Neural cell (in vitro differentiated cells): Measurements from ENCODE around the gene VEGFB.

ENCODE experiments used
- EZH2 ChIP-seq: fragments of 200-600, 300-800 bp; shearing (Covaris generic), sonication (generic); IDR thresholded peaks from 2 replicates; pipeline ENCODE4 v1.6.1; 2014; ENCODE audit warnings: antibody characterized with exemption, low read length, borderline replicate concordance, mild to moderate bottlenecking; ENCODE audit not compliant: insufficient read depth, poor library complexity, severe bottlenecking
- RAD21 ChIP-seq: fragments of 450-650 bp; conservative IDR thresholded peaks from 2 replicates; pipeline ENCODE4 v1.6.1; 2014; ENCODE audit warnings: antibody characterized with exemption, mild to moderate bottlenecking, moderate library complexity
- TAF1 ChIP-seq: IDR thresholded peaks from 2 replicates; pipeline ENCODE4 v1.6.1; 2012; ENCODE audit warnings: low read depth
- TF ChIP-seq, protein P1 (sequence below): fragments of 450-650 bp; IDR thresholded peaks from 2 replicates; pipeline ENCODE4 v1.5.1; 2014; ENCODE audit warnings: antibody characterized with exemption, mild to moderate bottlenecking, moderate library complexity; ENCODE audit not compliant: poor library complexity, severe bottlenecking
- TF ChIP-seq, protein P2 (sequence below): IDR thresholded peaks from 2 replicates; pipeline ENCODE4 v1.6.1; 2012; ENCODE audit warnings: borderline replicate concordance

DNA sequence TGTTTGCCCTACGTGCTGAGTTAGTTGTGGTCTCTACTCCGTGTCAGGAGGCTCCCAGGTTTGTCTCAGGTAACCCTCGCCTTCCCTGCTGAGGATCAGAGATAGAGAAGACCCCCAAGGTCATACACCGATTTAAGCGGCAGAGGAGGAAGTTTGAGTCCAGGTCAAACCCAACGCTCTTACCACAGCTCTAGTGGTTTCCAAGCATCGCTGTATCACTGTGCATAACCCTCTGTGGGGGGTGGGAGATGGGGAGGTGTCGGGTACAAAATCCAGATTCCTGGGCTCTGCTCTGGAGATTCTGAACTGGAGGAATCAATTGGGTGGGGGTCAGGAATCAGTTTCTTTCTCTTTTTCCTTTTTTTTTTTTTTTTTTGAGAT, 3.4 kb upstream of the VEGFB start:
- TF ChIP-seq, protein P1, sequence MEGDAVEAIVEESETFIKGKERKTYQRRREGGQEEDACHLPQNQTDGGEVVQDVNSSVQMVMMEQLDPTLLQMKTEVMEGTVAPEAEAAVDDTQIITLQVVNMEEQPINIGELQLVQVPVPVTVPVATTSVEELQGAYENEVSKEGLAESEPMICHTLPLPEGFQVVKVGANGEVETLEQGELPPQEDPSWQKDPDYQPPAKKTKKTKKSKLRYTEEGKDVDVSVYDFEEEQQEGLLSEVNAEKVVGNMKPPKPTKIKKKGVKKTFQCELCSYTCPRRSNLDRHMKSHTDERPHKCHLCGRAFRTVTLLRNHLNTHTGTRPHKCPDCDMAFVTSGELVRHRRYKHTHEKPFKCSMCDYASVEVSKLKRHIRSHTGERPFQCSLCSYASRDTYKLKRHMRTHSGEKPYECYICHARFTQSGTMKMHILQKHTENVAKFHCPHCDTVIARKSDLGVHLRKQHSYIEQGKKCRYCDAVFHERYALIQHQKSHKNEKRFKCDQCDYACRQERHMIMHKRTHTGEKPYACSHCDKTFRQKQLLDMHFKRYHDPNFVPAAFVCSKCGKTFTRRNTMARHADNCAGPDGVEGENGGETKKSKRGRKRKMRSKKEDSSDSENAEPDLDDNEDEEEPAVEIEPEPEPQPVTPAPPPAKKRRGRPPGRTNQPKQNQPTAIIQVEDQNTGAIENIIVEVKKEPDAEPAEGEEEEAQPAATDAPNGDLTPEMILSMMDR: no peak
- TF ChIP-seq, protein P2, sequence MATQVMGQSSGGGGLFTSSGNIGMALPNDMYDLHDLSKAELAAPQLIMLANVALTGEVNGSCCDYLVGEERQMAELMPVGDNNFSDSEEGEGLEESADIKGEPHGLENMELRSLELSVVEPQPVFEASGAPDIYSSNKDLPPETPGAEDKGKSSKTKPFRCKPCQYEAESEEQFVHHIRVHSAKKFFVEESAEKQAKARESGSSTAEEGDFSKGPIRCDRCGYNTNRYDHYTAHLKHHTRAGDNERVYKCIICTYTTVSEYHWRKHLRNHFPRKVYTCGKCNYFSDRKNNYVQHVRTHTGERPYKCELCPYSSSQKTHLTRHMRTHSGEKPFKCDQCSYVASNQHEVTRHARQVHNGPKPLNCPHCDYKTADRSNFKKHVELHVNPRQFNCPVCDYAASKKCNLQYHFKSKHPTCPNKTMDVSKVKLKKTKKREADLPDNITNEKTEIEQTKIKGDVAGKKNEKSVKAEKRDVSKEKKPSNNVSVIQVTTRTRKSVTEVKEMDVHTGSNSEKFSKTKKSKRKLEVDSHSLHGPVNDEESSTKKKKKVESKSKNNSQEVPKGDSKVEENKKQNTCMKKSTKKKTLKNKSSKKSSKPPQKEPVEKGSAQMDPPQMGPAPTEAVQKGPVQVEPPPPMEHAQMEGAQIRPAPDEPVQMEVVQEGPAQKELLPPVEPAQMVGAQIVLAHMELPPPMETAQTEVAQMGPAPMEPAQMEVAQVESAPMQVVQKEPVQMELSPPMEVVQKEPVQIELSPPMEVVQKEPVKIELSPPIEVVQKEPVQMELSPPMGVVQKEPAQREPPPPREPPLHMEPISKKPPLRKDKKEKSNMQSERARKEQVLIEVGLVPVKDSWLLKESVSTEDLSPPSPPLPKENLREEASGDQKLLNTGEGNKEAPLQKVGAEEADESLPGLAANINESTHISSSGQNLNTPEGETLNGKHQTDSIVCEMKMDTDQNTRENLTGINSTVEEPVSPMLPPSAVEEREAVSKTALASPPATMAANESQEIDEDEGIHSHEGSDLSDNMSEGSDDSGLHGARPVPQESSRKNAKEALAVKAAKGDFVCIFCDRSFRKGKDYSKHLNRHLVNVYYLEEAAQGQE: no peak
- TF ChIP-seq TAF1 (no peak), EZH2 (no peak), RAD21 (no peak)
